ENCODE results near the gene TNFAIP8L3. TPM values are rescaled to one million over a fixed set of nuclear protein-coding genes. Genes with fewer than 3 reads are reported as not detected.

Gene TNFAIP8L3
- total RNA-seq, 1 experiment from 2014 or later: not detected

GRCh38 chr15:51089699-51090453 is 4.8 kb downstream of the TNFAIP8L3 start:
- no peaks in the 10 kb centered on the region for H3K9me3 Mint-ChIP-seq (ENCODE audit: unreplicated experiment)
- H3K36me3 Mint-ChIP-seq (ENCODE audit: insufficient read depth, unreplicated experiment): no peaks in the 10 kb centered on the region
- H3K9me3 ChIP-seq: no peaks in the 10 kb centered on the region
- no peak for TF ChIP-seq CTCF (IDR thresholded peaks at IDR 0.05; ENCODE audit: insufficient read depth in 1 of 2, low read depth in 1 of 2, low read length in 1 of 2, severe bottlenecking in 1 of 2, unreplicated experiment in 1 of 2)
- no peak for DNase-seq
- H3K36me3 ChIP-seq (ENCODE audit: control insufficient read depth, insufficient read depth, low read length): no peaks in the 10 kb centered on the region
- no peaks in the 10 kb centered on the region for H3K4me1 ChIP-seq
- intact Hi-C loops (cut with micrococcal nuclease; ENCODE audit: unreplicated experiment): no loop called here
- no TSS peak for BruUV-seq (replicated peaks)
- no peak overlapping the region for H3K4me3 ChIP-seq (ENCODE audit: low read depth, low read length)
- POLR2A ChIA-PET: no interaction called here
- no peak overlapping the region for H3K4me3 Mint-ChIP-seq (ENCODE audit: unreplicated experiment)
- no peaks in the 10 kb centered on the region for H3K27me3 Mint-ChIP-seq (ENCODE audit: insufficient read depth, unreplicated experiment)
- H3K27ac Mint-ChIP-seq (ENCODE audit: unreplicated experiment): no peak overlapping the region
- H3K4me1 Mint-ChIP-seq (ENCODE audit: low read depth, unreplicated experiment): no peaks in the 10 kb centered on the region
- H3K27me3 ChIP-seq (replicated peaks; ENCODE audit: control insufficient read depth, insufficient read depth, low read length): no peaks in the 10 kb centered on the region
- CTCF ChIA-PET: no interaction called here

- H3K4me1 ChIP-seq: no peaks in the 10 kb centered on the region
- no peaks in the 10 kb centered on the region for H3K36me3 ChIP-seq (ENCODE audit: control insufficient read depth, insufficient read depth, low read length)
- DNase-seq: no peak
- Mint-ChIP-seq H3K27ac (ENCODE audit: unreplicated experiment) (no peak overlapping the region), H3K4me1 (ENCODE audit: low read depth, unreplicated experiment) (peaks cover 6% of the 10 kb centered on the region), H3K36me3 (ENCODE audit: insufficient read depth, unreplicated experiment) (no peaks in the 10 kb centered on the region), H3K4me3 (ENCODE audit: unreplicated experiment) (no peak overlapping the region), H3K27me3 (ENCODE audit: insufficient read depth, unreplicated experiment) (no peaks in the 10 kb centered on the region), H3K9me3 (ENCODE audit: unreplicated experiment) (no peaks in the 10 kb centered on the region)
- TF ChIP-seq CTCF (IDR thresholded peaks at IDR 0.05; ENCODE audit: insufficient read depth in 1 of 2, low read depth in 1 of 2, low read length in 1 of 2, severe bottlenecking in 1 of 2, unreplicated experiment in 1 of 2): no peak
- no peak overlapping the region for H3K4me3 ChIP-seq (ENCODE audit: low read depth, low read length)
- CTCF ChIA-PET: no interaction called here
- no peaks in the 10 kb centered on the region for H3K9me3 ChIP-seq
- H3K27me3 ChIP-seq (replicated peaks; ENCODE audit: control insufficient read depth, insufficient read depth, low read length): no peaks in the 10 kb centered on the region
- BruUV-seq (replicated peaks): no TSS peak
- intact Hi-C loops (cut with micrococcal nuclease; ENCODE audit: unreplicated experiment): no loop called here
- POLR2A ChIA-PET: no interaction called here
Observed at GRCh38 chr15:51089041-51089440, 5.7 kb downstream of the TNFAIP8L3 start.

- Histone ChIP-seq H3K4me3 (ENCODE audit: low read depth, low read length) (no peak overlapping the region), H3K36me3 (ENCODE audit: control insufficient read depth, insufficient read depth, low read length) (no peaks in the 10 kb centered on the region), H3K9me3 (no peaks in the 10 kb centered on the region), H3K4me1 (no peaks in the 10 kb centered on the region), H3K27me3 (replicated peaks; ENCODE audit: control insufficient read depth, insufficient read depth, low read length) (no peaks in the 10 kb centered on the region)
- intact Hi-C loops (cut with micrococcal nuclease; ENCODE audit: unreplicated experiment): no loop called here
- Mint-ChIP-seq H3K27me3 (ENCODE audit: insufficient read depth, unreplicated experiment) (no peaks in the 10 kb centered on the region), H3K36me3 (ENCODE audit: insufficient read depth, unreplicated experiment) (no peaks in the 10 kb centered on the region), H3K27ac (ENCODE audit: unreplicated experiment) (no peak overlapping the region), H3K4me1 (ENCODE audit: low read depth, unreplicated experiment) (peaks cover 7% of the 10 kb centered on the region), H3K4me3 (ENCODE audit: unreplicated experiment) (no peak overlapping the region), H3K9me3 (ENCODE audit: unreplicated experiment) (no peaks in the 10 kb centered on the region)
- POLR2A ChIA-PET: no interaction called here
- no TSS peak for BruUV-seq (replicated peaks)
- no peak for DNase-seq
- TF ChIP-seq CTCF (IDR thresholded peaks at IDR 0.05; ENCODE audit: insufficient read depth in 1 of 2, low read depth in 1 of 2, low read length in 1 of 2, severe bottlenecking in 1 of 2, unreplicated experiment in 1 of 2): no peak
- CTCF ChIA-PET: no interaction called here
Observed at GRCh38 chr15:51088585-51088984, 6.1 kb downstream of the TNFAIP8L3 start.

Data from Caco-2 (cell line).